H4 (cell line): ENCODE data around the gene PARP16. TPM values are rescaled to one million over a fixed set of nuclear protein-coding genes. Genes with fewer than 3 reads are reported as not detected.

Experiments
- total RNA-seq: library from RNA; depleted of rRNA; stranded (reverse); fragments of >200 nt; shearing (Covaris generic); gene quantifications from 2 replicates; pipeline ENCODE4 v1.2.3, GENCODE V29; 2014; rRNA removed

The PARP16 gene
- total RNA-seq, 1 experiment from 2014 or later = 7.7 TPM

Other genes with a start within 250 kb of the PARP16 start
- not detected in 2 replicates for gene SLC51B, start 241.5 kb downstream of the PARP16 start, total RNA-seq
- 0.04 and 0.25 TPM in 2 replicates for gene RASL12, start 218.9 kb downstream of the PARP16 start, total RNA-seq
- gene KBTBD13, start 210.1 kb downstream of the PARP16 start, total RNA-seq = not detected in 2 replicates
- gene UBAP1L, start 171.7 kb downstream of the PARP16 start, total RNA-seq = 0.06 TPM in 1 of 2 replicates, not detected in the other
- 12.8 and 13.7 TPM in 2 replicates for gene PDCD7, start 153.1 kb downstream of the PARP16 start, total RNA-seq
- 17.5 and 22.8 TPM in 2 replicates for gene CLPX, start 101.5 kb downstream of the PARP16 start, total RNA-seq
- 0.02 and 0.10 TPM in 2 replicates for gene CILP, start 75.4 kb downstream of the PARP16 start, total RNA-seq
- not detected in 2 replicates for gene RNU5A-1, start 9.2 kb upstream of the PARP16 start, total RNA-seq
- gene RNU5B-1, start 17.8 kb upstream of the PARP16 start, total RNA-seq = not detected in 2 replicates
- not detected in 2 replicates for gene IGDCC3, start 91.1 kb upstream of the PARP16 start, total RNA-seq
- 0.10 and 0.14 TPM in 2 replicates for gene IGDCC4, start 136.1 kb upstream of the PARP16 start, total RNA-seq
- 10.7 and 16.8 TPM in 2 replicates for gene DPP8, start 230.8 kb upstream of the PARP16 start, total RNA-seq
- 98.2 and 105 TPM in 2 replicates for gene HACD3, start 243.6 kb upstream of the PARP16 start, total RNA-seq